Measurements from ENCODE around the gene ECI1.

DNA sequence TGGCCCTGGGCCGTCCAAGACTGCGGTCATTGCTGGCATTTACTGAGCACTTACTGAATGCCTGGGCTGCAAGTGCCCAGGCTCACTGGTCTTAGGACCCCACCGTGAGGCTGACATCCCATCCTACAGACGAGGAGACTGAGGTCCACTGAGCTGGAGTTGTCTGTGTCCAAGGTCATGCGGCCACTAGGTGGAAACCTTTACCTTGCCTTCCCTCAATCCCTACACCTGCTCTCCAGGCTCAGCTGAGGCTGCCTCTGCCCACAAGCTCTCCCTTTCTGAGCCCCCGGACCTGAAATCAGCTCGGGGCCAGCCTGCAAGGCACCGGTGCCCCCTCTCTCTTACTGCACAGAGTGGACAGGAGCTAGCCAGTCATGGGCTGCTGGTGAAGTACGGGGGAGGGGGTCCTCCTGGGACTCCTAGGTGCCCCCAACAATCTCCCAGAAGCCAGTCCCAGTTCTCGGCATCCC is 56.5 kb downstream of the ECI1 start:
- TF ChIP-seq, protein P1, sequence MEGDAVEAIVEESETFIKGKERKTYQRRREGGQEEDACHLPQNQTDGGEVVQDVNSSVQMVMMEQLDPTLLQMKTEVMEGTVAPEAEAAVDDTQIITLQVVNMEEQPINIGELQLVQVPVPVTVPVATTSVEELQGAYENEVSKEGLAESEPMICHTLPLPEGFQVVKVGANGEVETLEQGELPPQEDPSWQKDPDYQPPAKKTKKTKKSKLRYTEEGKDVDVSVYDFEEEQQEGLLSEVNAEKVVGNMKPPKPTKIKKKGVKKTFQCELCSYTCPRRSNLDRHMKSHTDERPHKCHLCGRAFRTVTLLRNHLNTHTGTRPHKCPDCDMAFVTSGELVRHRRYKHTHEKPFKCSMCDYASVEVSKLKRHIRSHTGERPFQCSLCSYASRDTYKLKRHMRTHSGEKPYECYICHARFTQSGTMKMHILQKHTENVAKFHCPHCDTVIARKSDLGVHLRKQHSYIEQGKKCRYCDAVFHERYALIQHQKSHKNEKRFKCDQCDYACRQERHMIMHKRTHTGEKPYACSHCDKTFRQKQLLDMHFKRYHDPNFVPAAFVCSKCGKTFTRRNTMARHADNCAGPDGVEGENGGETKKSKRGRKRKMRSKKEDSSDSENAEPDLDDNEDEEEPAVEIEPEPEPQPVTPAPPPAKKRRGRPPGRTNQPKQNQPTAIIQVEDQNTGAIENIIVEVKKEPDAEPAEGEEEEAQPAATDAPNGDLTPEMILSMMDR (IDR thresholded peaks at IDR 0.05), result peak; percentile 42 to 85 (median 67)
- no peak for TF ChIP-seq POLR2A (IDR thresholded peaks at IDR 0.05)

Measured in body of pancreas (tissue), 4 donors.